Thoracic aorta (tissue), 2 donors: Measurements from ENCODE around the gene NSD1. TPM values are rescaled to one million over a fixed set of nuclear protein-coding genes. Genes with fewer than 3 reads are reported as not detected.

Source experiments
- ATAC-seq: fragments of 150-250 bp; one replicate; pipeline ENCODE4 v1.8.0; 2017; ENCODE audit warnings: low read depth; ENCODE audit not compliant: insufficient number of reproducible peaks, low FRiP score
- DNase-seq: peaks from one replicate; pipeline ENCODE4 v3.0.0-alpha.2; 2020; ENCODE audit warnings: low spot score
- H3K27ac ChIP-seq, 2 donors: fragments of 200-600 bp; sonication (generic); 1 replicate in 1 of 2; 2 replicates in 1 of 2; pipeline ENCODE4 v1.5.1; 2016; ENCODE audit warnings: mild to moderate bottlenecking in 2 of 2, moderate library complexity in 2 of 2
- H3K27me3 ChIP-seq: fragments of 200-600 bp; sonication (generic); replicated peaks from 2 replicates; pipeline ENCODE4 v1.6.0; 2016; ENCODE audit warnings: mild to moderate bottlenecking; ENCODE audit not compliant: insufficient read depth
- H3K36me3 ChIP-seq: fragments of 200-600 bp; sonication (generic); one replicate; pipeline ENCODE4 v1.5.1; 2016
- H3K4me1 ChIP-seq, 2 donors: fragments of 200-600 bp; sonication (generic); 1 replicate in 1 of 2; 2 replicates in 1 of 2; pipeline versions ENCODE4 v1.5.1 to v1.6.0; 2016; ENCODE audit warnings: low read depth in 2 of 2, mild to moderate bottlenecking in 1 of 2; ENCODE audit not compliant: control insufficient read depth in 1 of 2
- H3K4me3 ChIP-seq: fragments of 200-600 bp; sonication (generic); 2 replicates; pipeline ENCODE4 v1.5.1; 2016; ENCODE audit warnings: mild to moderate bottlenecking
- H3K9me3 ChIP-seq: fragments of 200-600 bp; sonication (generic); 2 replicates; pipeline ENCODE4 v1.5.1; 2016
- CTCF ChIP-seq: fragments of 200-600 bp; sonication (generic); IDR thresholded peaks from one replicate; pipeline ENCODE4 v1.5.1; 2019; ENCODE audit warnings: antibody characterized with exemption
- total RNA-seq, 2 donors: library from RNA; depleted of rRNA; stranded (reverse); fragments of >200 nt; gene quantifications; one replicate each; pipeline versions ENCODE4 v1.1.0 to v1.2.3, GENCODE V29; 2016

NSD1 gene
- total RNA-seq, 2 donors from 2014 or later: 26.1 to 70.5 TPM

- TF ChIP-seq CTCF: no peak
- Histone ChIP-seq H3K9me3 (no peaks in the 10 kb centered on the region), H3K4me1 (no peaks in the 10 kb centered on the region), H3K27me3 (no peaks in the 10 kb centered on the region), H3K4me3 (no peak overlapping the region), H3K36me3 (peaks cover 49% of the 10 kb centered on the region), H3K27ac (no peak overlapping the region)
- DNase-seq (no peak), ATAC-seq (no peak)
These were observed 160.4 kb downstream of the NSD1 start for GRCh38 chr5:177293819-177294581.

GRCh38 chr5:177294632-177295031 is 161.1 kb downstream of the NSD1 start:
- H3K4me1 ChIP-seq: no peaks in the 10 kb centered on the region
- no peak overlapping the region for H3K4me3 ChIP-seq
- no peaks in the 10 kb centered on the region for H3K27me3 ChIP-seq
- no peaks in the 10 kb centered on the region for H3K9me3 ChIP-seq
- no peak for TF ChIP-seq CTCF
- H3K27ac ChIP-seq: no peak overlapping the region
- ATAC-seq (no peak), DNase-seq (no peak)
- H3K36me3 ChIP-seq: peaks cover 49% of the 10 kb centered on the region

GRCh38 chr5:177295924-177296323 is 162.4 kb downstream of the NSD1 start:
- H3K36me3 ChIP-seq: peaks cover 49% of the 10 kb centered on the region

GRCh38 chr5:177296581-177296980 is 163.0 kb downstream of the NSD1 start:
- no peak overlapping the region for H3K27ac ChIP-seq
- H3K27me3 ChIP-seq: no peaks in the 10 kb centered on the region
- H3K4me1 ChIP-seq: peaks cover 9 to 11% of the 10 kb centered on the region in 2 donors
- H3K36me3 ChIP-seq: peaks cover 46% of the 10 kb centered on the region
- ATAC-seq: no peak
- no peak for TF ChIP-seq CTCF
- no peaks in the 10 kb centered on the region for H3K9me3 ChIP-seq
- H3K4me3 ChIP-seq: no peak overlapping the region
- DNase-seq: no peak

More at GRCh38 chr5:177295924-177296323, 162.4 kb downstream of the NSD1 start:
- Histone ChIP-seq H3K27ac (no peak overlapping the region), H3K9me3 (no peaks in the 10 kb centered on the region), H3K4me1 (peaks cover 4 to 6% of the 10 kb centered on the region in 2 donors), H3K27me3 (no peaks in the 10 kb centered on the region), H3K4me3 (no peak overlapping the region)
- no peak for DNase-seq
- TF ChIP-seq CTCF: no peak
- no peak for ATAC-seq

GRCh38 chr5:177297922-177298321 is 164.3 kb downstream of the NSD1 start:
- no peaks in the 10 kb centered on the region for H3K27me3 ChIP-seq
- TF ChIP-seq CTCF: no peak
- no peak overlapping the region for H3K27ac ChIP-seq
- no peaks in the 10 kb centered on the region for H3K9me3 ChIP-seq
- no peak for DNase-seq
- peaks cover 32% of the 10 kb centered on the region for H3K36me3 ChIP-seq
- H3K4me3 ChIP-seq: no peak overlapping the region
- no peak for ATAC-seq
- peaks cover 19 to 22% of the 10 kb centered on the region in 2 donors for H3K4me1 ChIP-seq
